Skeletal muscle tissue (tissue), 1 donor: ENCODE data around the gene USP6NL. TPM values are rescaled to one million over a fixed set of nuclear protein-coding genes. Genes with fewer than 3 reads are reported as not detected.

Experiments used
- total RNA-seq: library from RNA; depleted of rRNA; stranded (reverse); fragments of >200 nt; gene quantifications from one replicate; pipeline ENCODE4 v1.2.3, GENCODE V29; 2014

USP6NL gene
- total RNA-seq, 1 donor from 2014 or later = 4.7 TPM

Other genes starting within 250 kb of the USP6NL start
- gene ECHDC3, start 130.7 kb upstream of the USP6NL start, total RNA-seq = 20.9 TPM
- gene PROSER2, start 211.7 kb upstream of the USP6NL start, total RNA-seq = 1.0 TPM